ENCODE measurements around the gene FAM107B. TPM values are rescaled to one million over a fixed set of nuclear protein-coding genes. Genes with fewer than 3 reads are reported as not detected.

The FAM107B gene
- total and polyA plus RNA-seq, 2 of the 13 experiments (the other 11 are each of a cell fraction or from before 2014, with no cell fraction given) = 15.7 to 24.8 TPM

DNA sequence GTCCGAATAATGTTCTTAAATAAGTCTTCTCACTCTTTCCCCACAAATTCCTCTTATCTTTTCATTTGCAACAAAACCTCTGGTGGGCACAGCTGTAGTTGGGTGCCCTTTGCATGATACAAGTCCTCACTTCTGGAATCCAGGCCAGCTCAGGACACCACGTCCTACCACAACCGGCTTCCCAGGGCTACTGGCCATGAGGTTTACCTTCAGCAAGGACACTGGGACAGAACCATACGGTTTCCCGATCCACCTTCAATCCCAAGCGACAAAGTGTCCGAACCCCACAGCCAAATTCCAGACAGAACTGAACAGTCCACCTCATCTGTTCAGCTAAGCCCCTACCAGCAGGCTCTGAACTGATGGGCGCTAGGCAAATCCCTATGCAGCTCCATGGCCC is 174.6 kb downstream of the FAM107B start:
- in situ Hi-C loops (cut with HindIII; ENCODE audit: extremely low pct_ligation_motif_present, low pct_unique_long_range_greater_than_20kb) = no loop called here
- no peak for ATAC-seq

More for the DNA sequence above, 174.6 kb downstream of the FAM107B start:
- intact Hi-C loops (cut with micrococcal nuclease; ENCODE audit: unreplicated experiment) = loop anchor here (5.0 to 10.0 kb wide), 2 partner anchors 63 to 355 kb away; partner anchors contain the start of genes DCLRE1C and MEIG1
- Histone ChIP-seq H3K36me3 (replicated peaks in 1 of 2; ENCODE audit: control insufficient read depth in 1 of 2, insufficient read depth in 2 of 2, low read length in 2 of 2) (peaks cover 3 to 17% of the 10 kb centered on the region in 2 experiments; a peak in 4 of 5 replicates), H3K4me1 (ENCODE audit: insufficient read depth, low read length) (peaks cover 59% of the 10 kb centered on the region), H3K27me3 (ENCODE audit: control insufficient read depth in 1 of 2, insufficient read depth in 2 of 2, low read length in 2 of 2) (no peaks in the 10 kb centered on the region), H4K20me1 (ENCODE audit: insufficient read depth, low read length) (peaks cover 3% of the 10 kb centered on the region; the same call in 1 of the 2 replicates), H3K79me2 (ENCODE audit: insufficient read depth, low read length) (peaks cover 56% of the 10 kb centered on the region), H3K4me2 (ENCODE audit: low read depth, low read length) (no peak overlapping the region), H3K9ac (ENCODE audit: insufficient read depth, low read depth, low read length) (no peak overlapping the region), H3K27ac (ENCODE audit: extremely low read length, insufficient read depth, low read length) (no peak overlapping the region), H3K4me3 (replicated peaks in 1 of 3; ENCODE audit: insufficient read depth in 1 of 3, low read depth in 2 of 3, low read length in 3 of 3) (no peak overlapping the region), H2AFZ (ENCODE audit: low read length) (no peak overlapping the region), H3K9me3 (ENCODE audit: low read length) (no peaks in the 10 kb centered on the region)
- DNase-seq (ENCODE audit: low spot score) = no peak
- TF ChIP-seq, protein P1, sequence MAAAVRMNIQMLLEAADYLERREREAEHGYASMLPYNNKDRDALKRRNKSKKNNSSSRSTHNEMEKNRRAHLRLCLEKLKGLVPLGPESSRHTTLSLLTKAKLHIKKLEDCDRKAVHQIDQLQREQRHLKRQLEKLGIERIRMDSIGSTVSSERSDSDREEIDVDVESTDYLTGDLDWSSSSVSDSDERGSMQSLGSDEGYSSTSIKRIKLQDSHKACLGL (CRISPR knock-in tag; IDR thresholded peaks at IDR 0.05) = no peak
- TF ChIP-seq, protein P2, sequence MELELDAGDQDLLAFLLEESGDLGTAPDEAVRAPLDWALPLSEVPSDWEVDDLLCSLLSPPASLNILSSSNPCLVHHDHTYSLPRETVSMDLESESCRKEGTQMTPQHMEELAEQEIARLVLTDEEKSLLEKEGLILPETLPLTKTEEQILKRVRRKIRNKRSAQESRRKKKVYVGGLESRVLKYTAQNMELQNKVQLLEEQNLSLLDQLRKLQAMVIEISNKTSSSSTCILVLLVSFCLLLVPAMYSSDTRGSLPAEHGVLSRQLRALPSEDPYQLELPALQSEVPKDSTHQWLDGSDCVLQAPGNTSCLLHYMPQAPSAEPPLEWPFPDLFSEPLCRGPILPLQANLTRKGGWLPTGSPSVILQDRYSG (CRISPR knock-in tag; IDR thresholded peaks at IDR 0.05) = no peak
- TF ChIP-seq, protein P3, sequence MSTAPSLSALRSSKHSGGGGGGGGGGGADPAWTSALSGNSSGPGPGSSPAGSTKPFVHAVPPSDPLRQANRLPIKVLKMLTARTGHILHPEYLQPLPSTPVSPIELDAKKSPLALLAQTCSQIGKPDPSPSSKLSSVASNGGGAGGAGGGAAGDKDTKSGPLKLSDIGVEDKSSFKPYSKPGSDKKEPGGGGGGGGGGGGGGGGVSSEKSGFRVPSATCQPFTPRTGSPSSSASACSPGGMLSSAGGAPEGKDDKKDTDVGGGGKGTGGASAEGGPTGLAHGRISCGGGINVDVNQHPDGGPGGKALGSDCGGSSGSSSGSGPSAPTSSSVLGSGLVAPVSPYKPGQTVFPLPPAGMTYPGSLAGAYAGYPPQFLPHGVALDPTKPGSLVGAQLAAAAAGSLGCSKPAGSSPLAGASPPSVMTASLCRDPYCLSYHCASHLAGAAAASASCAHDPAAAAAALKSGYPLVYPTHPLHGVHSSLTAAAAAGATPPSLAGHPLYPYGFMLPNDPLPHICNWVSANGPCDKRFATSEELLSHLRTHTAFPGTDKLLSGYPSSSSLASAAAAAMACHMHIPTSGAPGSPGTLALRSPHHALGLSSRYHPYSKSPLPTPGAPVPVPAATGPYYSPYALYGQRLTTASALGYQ (CRISPR knock-in tag; IDR thresholded peaks at IDR 0.05) = no peak
- TF ChIP-seq DNMT1 (CRISPR knock-in tag; IDR thresholded peaks at IDR 0.05) = no peak
- TF ChIP-seq ESRRA (CRISPR knock-in tag; IDR thresholded peaks at IDR 0.05; ENCODE audit: low read depth) = no peak
- no peak for TF ChIP-seq ADNP (CRISPR knock-in tag; IDR thresholded peaks at IDR 0.05)
- TF ChIP-seq ZNF557 (CRISPR knock-in tag; IDR thresholded peaks at IDR 0.05) = no peak
- no peak for TF ChIP-seq SMAD3 (CRISPR knock-in tag; IDR thresholded peaks at IDR 0.05)
- no peak for TF ChIP-seq ZNF720 (CRISPR knock-in tag; IDR thresholded peaks at IDR 0.05)
- no peak for TF ChIP-seq IKZF1 (IDR thresholded peaks at IDR 0.05)
- TF ChIP-seq, protein P4, sequence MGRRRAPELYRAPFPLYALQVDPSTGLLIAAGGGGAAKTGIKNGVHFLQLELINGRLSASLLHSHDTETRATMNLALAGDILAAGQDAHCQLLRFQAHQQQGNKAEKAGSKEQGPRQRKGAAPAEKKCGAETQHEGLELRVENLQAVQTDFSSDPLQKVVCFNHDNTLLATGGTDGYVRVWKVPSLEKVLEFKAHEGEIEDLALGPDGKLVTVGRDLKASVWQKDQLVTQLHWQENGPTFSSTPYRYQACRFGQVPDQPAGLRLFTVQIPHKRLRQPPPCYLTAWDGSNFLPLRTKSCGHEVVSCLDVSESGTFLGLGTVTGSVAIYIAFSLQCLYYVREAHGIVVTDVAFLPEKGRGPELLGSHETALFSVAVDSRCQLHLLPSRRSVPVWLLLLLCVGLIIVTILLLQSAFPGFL (CRISPR knock-in tag; IDR thresholded peaks at IDR 0.05) = no peak
- TF ChIP-seq, protein P5, sequence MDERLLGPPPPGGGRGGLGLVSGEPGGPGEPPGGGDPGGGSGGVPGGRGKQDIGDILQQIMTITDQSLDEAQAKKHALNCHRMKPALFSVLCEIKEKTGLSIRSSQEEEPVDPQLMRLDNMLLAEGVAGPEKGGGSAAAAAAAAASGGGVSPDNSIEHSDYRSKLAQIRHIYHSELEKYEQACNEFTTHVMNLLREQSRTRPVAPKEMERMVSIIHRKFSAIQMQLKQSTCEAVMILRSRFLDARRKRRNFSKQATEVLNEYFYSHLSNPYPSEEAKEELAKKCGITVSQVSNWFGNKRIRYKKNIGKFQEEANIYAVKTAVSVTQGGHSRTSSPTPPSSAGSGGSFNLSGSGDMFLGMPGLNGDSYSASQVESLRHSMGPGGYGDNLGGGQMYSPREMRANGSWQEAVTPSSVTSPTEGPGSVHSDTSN (CRISPR knock-in tag; IDR thresholded peaks at IDR 0.05) = no peak
- TF ChIP-seq ONECUT2 (CRISPR knock-in tag; IDR thresholded peaks at IDR 0.05) = no peak
- TF ChIP-seq, protein P6, sequence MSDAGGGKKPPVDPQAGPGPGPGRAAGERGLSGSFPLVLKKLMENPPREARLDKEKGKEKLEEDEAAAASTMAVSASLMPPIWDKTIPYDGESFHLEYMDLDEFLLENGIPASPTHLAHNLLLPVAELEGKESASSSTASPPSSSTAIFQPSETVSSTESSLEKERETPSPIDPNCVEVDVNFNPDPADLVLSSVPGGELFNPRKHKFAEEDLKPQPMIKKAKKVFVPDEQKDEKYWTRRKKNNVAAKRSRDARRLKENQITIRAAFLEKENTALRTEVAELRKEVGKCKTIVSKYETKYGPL (CRISPR knock-in tag; IDR thresholded peaks at IDR 0.05) = no peak
- no peak for FAIRE-seq
- POLR2A ChIA-PET = no interaction called here
- CTCF ChIA-PET (ENCODE audit: low intra/inter-chr PET ratio, low total read pairs) = no interaction called here
- BruUV-seq (replicated peaks) = no TSS peak
- 95% methylated on average over 8 of the region's 8 CpGs for WGBS (ENCODE audit: low lambda C conversion rate)
